Measurements from ENCODE around the gene TLR8.

GRCh38 chrX:12951595-12951975 is 45.2 kb downstream of the TLR8 start:
- TF ChIP-seq CTCF (IDR thresholded peaks at IDR 0.05) (no peak), POLR2A (IDR thresholded peaks at IDR 0.05) (no peak)
